ENCODE results near the gene IL17RD. TPM values are rescaled to one million over a fixed set of nuclear protein-coding genes. Genes with fewer than 3 reads are reported as not detected.
A peak's percentile ranks its signal among the peaks of the same experiment; 100 is the strongest.

Gene IL17RD
- total RNA-seq, 1 donor: 13.6 TPM

DNA sequence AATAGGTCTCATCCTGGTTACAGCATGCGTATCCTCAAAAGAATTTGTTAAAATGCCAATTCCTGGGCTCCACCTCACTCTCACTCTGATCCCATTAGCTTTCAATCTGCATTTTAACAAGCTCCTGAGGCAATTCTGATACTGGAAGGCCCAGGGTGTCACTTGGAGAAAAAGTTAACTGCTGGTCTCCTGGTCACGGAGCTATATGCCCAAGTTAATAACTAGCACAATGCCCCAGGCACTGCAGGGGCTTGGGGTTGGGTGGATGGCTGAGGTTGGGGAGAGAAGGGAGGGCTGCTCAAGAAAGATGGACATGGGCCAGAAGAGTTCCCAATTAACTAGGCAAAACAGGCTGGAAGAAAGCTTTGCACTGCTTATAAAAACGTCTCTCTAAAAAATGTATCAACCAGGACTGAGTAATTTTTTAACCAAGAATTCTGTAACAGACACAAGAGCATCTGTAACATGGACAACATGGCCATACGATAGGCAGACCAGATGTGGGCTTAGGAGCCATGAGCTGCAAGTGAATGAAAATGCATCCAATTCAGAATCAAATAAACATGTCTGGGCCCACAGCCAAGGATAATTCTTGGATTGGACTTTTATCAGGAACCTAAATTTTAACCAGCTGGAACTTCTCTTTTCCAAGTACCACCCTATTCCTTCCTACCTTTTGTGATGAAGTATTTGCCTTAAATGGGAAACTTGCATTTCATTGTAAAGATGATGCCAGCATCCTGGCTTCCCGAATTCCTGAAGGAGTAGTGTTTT is 4.2 kb downstream of the IL17RD start:
- TF ChIP-seq, protein P1, sequence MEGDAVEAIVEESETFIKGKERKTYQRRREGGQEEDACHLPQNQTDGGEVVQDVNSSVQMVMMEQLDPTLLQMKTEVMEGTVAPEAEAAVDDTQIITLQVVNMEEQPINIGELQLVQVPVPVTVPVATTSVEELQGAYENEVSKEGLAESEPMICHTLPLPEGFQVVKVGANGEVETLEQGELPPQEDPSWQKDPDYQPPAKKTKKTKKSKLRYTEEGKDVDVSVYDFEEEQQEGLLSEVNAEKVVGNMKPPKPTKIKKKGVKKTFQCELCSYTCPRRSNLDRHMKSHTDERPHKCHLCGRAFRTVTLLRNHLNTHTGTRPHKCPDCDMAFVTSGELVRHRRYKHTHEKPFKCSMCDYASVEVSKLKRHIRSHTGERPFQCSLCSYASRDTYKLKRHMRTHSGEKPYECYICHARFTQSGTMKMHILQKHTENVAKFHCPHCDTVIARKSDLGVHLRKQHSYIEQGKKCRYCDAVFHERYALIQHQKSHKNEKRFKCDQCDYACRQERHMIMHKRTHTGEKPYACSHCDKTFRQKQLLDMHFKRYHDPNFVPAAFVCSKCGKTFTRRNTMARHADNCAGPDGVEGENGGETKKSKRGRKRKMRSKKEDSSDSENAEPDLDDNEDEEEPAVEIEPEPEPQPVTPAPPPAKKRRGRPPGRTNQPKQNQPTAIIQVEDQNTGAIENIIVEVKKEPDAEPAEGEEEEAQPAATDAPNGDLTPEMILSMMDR (IDR thresholded peaks at IDR 0.05; ENCODE audit: insufficient read depth, low read length): no peak
- no peak overlapping the region for H3K4me3 ChIP-seq (ENCODE audit: low read depth, low read length)
- peak; percentile 96 for DNase-seq (ENCODE audit: low read depth)

DNA sequence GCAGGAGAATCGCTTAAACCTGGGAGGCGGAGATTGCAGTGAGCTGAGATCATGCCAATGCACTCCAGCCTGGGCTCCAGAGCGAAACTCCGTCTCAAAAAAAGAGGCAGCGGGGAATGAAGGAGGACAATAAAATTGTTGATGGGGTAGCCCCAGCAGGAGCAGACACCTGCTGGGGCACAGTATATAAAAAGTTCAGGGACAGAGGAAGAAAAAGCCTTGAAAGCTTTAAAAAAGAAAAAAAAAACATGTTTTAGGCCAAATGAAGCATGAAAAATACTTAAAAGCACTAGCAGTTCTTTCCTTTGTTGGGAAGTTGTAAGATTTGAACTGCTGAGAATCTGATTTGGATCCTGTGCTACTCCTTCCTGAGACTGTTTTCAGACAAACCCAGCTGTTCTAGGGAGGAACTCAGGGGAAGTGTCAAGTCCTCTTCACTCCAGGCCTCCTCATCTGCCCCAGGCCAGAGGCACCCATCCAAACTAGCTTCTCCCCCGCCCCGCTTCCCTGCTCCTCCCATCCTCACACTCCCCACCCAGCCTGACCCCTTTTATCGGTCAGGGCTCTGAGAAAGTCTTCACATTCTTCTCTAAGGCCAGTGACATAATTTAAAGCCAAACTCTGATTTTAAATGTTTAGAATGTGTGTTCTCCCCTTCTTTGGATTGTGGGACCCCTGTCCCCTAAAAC is 4.9 kb downstream of the IL17RD start:
- TF ChIP-seq, protein P1 (IDR thresholded peaks at IDR 0.05; ENCODE audit: insufficient read depth, low read length): no peak
- DNase-seq (ENCODE audit: low read depth): peak; percentile 78
- H3K4me3 ChIP-seq (ENCODE audit: low read depth, low read length): no peak overlapping the region

DNA sequence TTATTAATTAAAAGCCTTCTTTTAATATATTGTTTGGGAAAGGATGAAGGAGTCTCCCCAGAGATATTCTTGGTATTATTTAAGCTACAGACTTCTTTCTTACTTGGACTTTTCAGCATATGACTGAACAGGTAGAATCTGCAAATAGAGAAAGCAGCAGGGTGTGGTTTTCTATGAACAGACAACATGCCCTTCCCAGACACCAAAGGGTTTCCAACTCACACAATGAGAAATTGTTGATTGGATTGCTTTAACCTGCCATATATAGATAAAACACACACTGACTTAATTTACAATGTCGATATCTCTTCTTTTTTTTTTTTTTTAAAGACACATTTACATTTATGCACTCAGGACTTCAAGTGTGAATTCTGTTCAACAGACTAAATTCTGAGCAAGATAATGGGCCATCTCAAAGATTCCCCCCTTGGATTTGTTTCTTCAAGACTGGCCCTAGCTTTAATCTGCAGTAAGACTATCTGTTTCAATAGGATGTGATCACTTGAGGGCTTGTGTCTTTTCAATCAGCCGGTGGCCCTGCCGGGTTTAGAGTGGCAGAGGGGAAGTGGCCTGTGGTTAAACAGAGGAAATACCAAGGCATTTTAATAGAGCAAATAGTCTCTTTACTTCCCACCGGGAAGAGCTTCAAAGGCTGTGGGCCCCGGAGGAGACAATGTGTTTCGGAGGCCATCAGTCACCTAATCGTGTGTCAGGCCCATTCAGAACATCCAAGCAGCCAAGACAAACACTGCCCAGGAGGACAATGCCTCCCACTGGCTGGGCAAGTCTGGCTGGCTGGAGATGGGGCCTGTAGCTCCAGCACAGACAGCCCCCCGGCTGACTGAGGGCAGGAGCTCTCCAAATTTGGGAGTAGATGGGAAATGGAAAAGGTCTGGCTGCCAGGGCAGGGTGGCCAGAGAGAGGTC is 6.1 kb downstream of the IL17RD start:
- no peak overlapping the region for H3K4me3 ChIP-seq (ENCODE audit: low read depth, low read length)
- DNase-seq (ENCODE audit: low read depth): peak; percentile 24
- TF ChIP-seq, protein P1 (IDR thresholded peaks at IDR 0.05; ENCODE audit: insufficient read depth, low read length): no peak

DNA sequence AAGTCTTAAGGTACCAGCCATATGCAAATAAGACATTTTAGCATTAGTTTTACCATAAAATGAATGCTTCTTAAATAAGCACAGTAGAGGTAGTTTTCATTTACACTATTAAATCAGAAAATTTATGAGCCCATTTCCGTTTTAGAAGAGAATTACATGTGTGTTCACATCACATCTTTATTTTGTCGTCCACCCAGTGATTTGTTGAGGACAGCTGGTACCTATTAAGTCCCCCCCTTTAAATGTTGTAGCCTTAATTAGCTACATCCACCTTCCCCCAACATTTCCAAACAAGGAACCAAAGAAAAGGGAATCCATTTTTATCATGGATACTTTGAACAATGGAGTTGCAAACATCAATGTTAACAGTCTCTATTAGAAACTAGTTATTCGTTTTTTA is 6.8 kb downstream of the IL17RD start:
- TF ChIP-seq, protein P1 (IDR thresholded peaks at IDR 0.05; ENCODE audit: insufficient read depth, low read length): no peak
- no peak for DNase-seq (ENCODE audit: low read depth)
- H3K4me3 ChIP-seq (ENCODE audit: low read depth, low read length): no peak overlapping the region

DNA sequence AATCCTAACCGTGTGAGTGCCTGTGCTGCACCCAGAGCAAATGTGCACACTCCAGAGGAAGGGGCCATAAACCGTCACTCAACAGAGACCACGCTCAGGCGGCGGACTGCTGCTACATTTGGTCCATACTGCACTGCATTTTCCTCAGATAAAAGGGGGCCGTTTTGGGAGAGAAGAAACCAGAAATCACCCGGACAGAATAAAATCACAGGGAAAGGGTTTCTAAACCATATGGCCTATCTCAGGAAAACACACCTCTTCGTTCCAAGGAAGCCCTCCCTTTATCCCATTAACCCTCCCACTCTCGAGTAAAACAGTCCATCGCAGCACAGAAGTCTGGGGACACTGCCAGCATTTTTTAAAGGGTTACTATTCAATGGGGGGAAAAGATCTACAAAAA is 7.6 kb downstream of the IL17RD start:
- H3K4me3 ChIP-seq (ENCODE audit: low read depth, low read length): no peak overlapping the region
- TF ChIP-seq, protein P1 (IDR thresholded peaks at IDR 0.05; ENCODE audit: insufficient read depth, low read length): no peak
- DNase-seq (ENCODE audit: low read depth): peak; percentile 25

DNA sequence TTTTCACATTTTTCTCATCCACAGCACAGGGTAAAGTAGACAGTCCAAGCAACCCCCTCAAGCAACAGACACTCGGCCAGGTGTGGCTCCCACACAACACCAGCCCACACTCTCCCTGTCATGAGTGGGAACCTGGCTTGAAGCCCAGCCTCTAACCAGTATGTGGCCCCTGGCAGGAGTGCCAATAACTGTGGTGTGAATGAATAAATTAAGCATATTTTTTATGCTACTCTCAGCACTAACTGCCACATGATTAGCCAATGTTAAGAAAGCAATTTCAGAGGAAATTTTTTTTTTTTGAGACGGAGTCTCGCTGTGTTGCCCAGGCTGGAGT is 9.9 kb downstream of the IL17RD start:
- DNase-seq (ENCODE audit: low read depth): no peak
- H3K4me3 ChIP-seq (ENCODE audit: low read depth, low read length): no peak overlapping the region
- TF ChIP-seq, protein P1 (IDR thresholded peaks at IDR 0.05; ENCODE audit: insufficient read depth, low read length): no peak

All from fibroblast of the aortic adventitia (primary cell).